HFFc6 (cell line): Measurements from ENCODE around the gene HOMER3. TPM values are rescaled to one million over a fixed set of nuclear protein-coding genes. Genes with fewer than 3 reads are reported as not detected.

Experiments used
- DNase-seq: peaks from one replicate; pipeline ENCODE4 v3.0.0-alpha.2; 2018
- H3K27ac Mint-ChIP-seq: 2 replicates; pipeline ENCODE4 v1.8.0; 2020; ENCODE audit warnings: mild to moderate bottlenecking, mixed read lengths
- H3K27me3 Mint-ChIP-seq: 2 replicates; pipeline ENCODE4 v1.8.0; 2021; ENCODE audit warnings: mild to moderate bottlenecking, moderate library complexity, mixed read lengths; ENCODE audit not compliant: insufficient read depth
- H3K36me3 Mint-ChIP-seq: 2 replicates; pipeline ENCODE4 v1.8.0; 2021; ENCODE audit warnings: low read depth, mixed read lengths
- H3K4me1 Mint-ChIP-seq: 2 replicates; pipeline ENCODE4 v1.8.0; 2020; ENCODE audit warnings: low read depth, mixed read lengths
- H3K4me3 Mint-ChIP-seq: 2 replicates; pipeline ENCODE4 v1.8.0; 2020; ENCODE audit warnings: mild to moderate bottlenecking, moderate library complexity, mixed read lengths
- H3K9me3 Mint-ChIP-seq: 2 replicates; pipeline ENCODE4 v1.8.0; 2020; ENCODE audit warnings: mild to moderate bottlenecking, mixed read lengths
- total RNA-seq, 6 experiments: library from RNA; stranded (reverse); fragmentation: NEBNext Ultra II Directional; extraction: Animal tissue kit (Norgen Biotek cat#: 25700); gene quantifications; 2 replicates in 1 of 6; 3 replicates in 5 of 6; pipeline ENCODE4 v1.2.3, GENCODE V29; 2021
- TF ChIP-seq, protein P1 (sequence below): fragments of 200-600 bp; sonication (generic); IDR thresholded peaks from 2 replicates; pipeline ENCODE4 v1.5.0; 2021; ENCODE audit warnings: antibody characterized with exemption, mild to moderate bottlenecking

HOMER3 gene
- total RNA-seq, 6 experiments from 2014 or later = 68.1 to 89.1 (median 77.9) TPM

DNA sequence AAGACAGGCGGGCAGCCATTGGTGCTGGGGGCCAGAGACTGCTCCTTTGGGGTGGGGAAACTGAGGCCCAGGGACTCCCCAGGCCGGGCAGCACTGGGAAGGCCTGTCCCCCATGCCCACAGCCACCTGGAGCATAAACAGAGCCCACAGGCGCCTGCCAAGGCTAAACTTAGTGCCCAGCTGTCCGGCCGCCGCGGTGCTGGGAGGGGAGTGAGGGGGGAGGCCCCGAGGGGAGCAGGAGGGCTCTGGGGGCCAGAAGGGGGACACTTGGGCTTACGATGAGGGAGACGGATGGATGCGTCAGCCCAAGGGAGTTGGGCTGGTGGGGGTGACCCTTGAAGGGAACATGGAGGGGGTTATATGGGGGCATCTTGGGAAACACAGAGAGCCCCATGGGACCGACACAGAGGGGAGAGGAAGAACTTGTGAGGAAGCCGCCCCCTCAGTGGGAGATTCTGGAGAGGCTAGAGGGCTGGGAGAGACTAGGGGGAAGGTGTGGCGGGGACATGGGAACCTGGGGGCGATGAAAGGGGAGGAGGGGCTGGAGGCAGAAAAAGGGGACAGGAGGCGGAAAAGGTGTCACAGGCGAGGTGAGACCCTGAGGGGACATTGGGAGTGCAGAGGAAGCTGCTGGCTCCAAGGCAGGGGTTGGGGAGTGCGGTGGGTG is 47.3 kb downstream of the HOMER3 start:
- H3K4me1 Mint-ChIP-seq = no peaks in the 10 kb centered on the region
- no peak overlapping the region for H3K27ac Mint-ChIP-seq
- H3K27me3 Mint-ChIP-seq = peaks cover 19% of the 10 kb centered on the region
- no peak for DNase-seq
- H3K36me3 Mint-ChIP-seq = no peaks in the 10 kb centered on the region
- H3K9me3 Mint-ChIP-seq = no peaks in the 10 kb centered on the region
- H3K4me3 Mint-ChIP-seq = no peak overlapping the region
- TF ChIP-seq, protein P1, sequence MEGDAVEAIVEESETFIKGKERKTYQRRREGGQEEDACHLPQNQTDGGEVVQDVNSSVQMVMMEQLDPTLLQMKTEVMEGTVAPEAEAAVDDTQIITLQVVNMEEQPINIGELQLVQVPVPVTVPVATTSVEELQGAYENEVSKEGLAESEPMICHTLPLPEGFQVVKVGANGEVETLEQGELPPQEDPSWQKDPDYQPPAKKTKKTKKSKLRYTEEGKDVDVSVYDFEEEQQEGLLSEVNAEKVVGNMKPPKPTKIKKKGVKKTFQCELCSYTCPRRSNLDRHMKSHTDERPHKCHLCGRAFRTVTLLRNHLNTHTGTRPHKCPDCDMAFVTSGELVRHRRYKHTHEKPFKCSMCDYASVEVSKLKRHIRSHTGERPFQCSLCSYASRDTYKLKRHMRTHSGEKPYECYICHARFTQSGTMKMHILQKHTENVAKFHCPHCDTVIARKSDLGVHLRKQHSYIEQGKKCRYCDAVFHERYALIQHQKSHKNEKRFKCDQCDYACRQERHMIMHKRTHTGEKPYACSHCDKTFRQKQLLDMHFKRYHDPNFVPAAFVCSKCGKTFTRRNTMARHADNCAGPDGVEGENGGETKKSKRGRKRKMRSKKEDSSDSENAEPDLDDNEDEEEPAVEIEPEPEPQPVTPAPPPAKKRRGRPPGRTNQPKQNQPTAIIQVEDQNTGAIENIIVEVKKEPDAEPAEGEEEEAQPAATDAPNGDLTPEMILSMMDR = no peak

GRCh38 chr19:18889949-18890745 is 50.9 kb downstream of the HOMER3 start:
- no peak overlapping the region for H3K27ac Mint-ChIP-seq
- no peaks in the 10 kb centered on the region for H3K36me3 Mint-ChIP-seq
- no peak overlapping the region for H3K4me3 Mint-ChIP-seq
- H3K4me1 Mint-ChIP-seq = no peaks in the 10 kb centered on the region
- no peak for DNase-seq
- TF ChIP-seq, protein P1 = no peak
- H3K9me3 Mint-ChIP-seq = no peaks in the 10 kb centered on the region
- H3K27me3 Mint-ChIP-seq = peaks cover 16% of the 10 kb centered on the region

GRCh38 chr19:18886972-18887371 is 54.0 kb downstream of the HOMER3 start:
- no peaks in the 10 kb centered on the region for H3K9me3 Mint-ChIP-seq
- no peak overlapping the region for H3K27ac Mint-ChIP-seq
- TF ChIP-seq, protein P1 = no peak
- no peak overlapping the region for H3K4me3 Mint-ChIP-seq
- H3K4me1 Mint-ChIP-seq = no peaks in the 10 kb centered on the region
- DNase-seq = no peak
- no peaks in the 10 kb centered on the region for H3K36me3 Mint-ChIP-seq
- peaks cover 19% of the 10 kb centered on the region for H3K27me3 Mint-ChIP-seq

- H3K36me3 Mint-ChIP-seq = no peaks in the 10 kb centered on the region
- no peak for DNase-seq
- no peaks in the 10 kb centered on the region for H3K9me3 Mint-ChIP-seq
- no peak overlapping the region for H3K27ac Mint-ChIP-seq
- peaks cover 9% of the 10 kb centered on the region for H3K27me3 Mint-ChIP-seq
- H3K4me3 Mint-ChIP-seq = no peak overlapping the region
- H3K4me1 Mint-ChIP-seq = no peaks in the 10 kb centered on the region
- TF ChIP-seq, protein P1 = no peak
Observed at GRCh38 chr19:18883526-18884304, 57.3 kb downstream of the HOMER3 start.

DNA sequence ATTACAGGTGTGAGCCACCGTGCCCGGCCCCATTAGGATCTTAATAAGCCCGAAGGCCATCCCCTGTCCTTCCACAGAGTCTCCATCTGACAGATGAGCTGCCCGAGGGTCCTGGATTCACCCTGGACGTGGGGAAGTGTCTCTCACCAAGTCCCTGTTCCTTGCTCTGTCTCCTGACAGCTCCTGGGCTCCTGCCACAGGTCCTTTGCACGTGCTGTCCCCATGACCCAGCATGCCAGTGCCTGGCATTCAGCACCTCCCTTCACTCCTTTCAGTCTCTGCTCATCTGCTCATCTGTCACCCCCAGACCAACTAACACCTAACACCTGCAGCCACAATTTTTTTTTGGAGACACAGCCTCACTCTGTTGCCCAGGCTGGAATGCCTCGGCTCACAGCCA is 59.5 kb downstream of the HOMER3 start:
- Mint-ChIP-seq H3K27me3 (peaks cover 7% of the 10 kb centered on the region), H3K9me3 (peaks cover 8% of the 10 kb centered on the region; the same call in 1 of the 2 replicates), H3K36me3 (peaks cover 15% of the 10 kb centered on the region), H3K27ac (no peak overlapping the region), H3K4me1 (no peaks in the 10 kb centered on the region), H3K4me3 (no peak overlapping the region)
- DNase-seq = no peak
- TF ChIP-seq, protein P1 = no peak
